Muscle of leg (tissue), 11 donors: ENCODE results near the gene SLC10A6. TPM values are rescaled to one million over a fixed set of nuclear protein-coding genes. Genes with fewer than 3 reads are reported as not detected.

Experiments
- DNase-seq: peaks from one replicate; pipeline ENCODE4 v3.0.0; 2013
- H3K27ac ChIP-seq: one replicate; pipeline ENCODE4 v1.5.1; 2013; ENCODE audit warnings: mild to moderate bottlenecking, low read length, control low read depth
- H3K27me3 ChIP-seq: one replicate; pipeline ENCODE4 v1.6.1; 2013; ENCODE audit warnings: low read length; ENCODE audit not compliant: control insufficient read depth, insufficient read depth
- H3K36me3 ChIP-seq: one replicate; pipeline ENCODE4 v1.6.1; 2013; ENCODE audit warnings: low read length; ENCODE audit not compliant: control insufficient read depth, insufficient read depth
- H3K4me1 ChIP-seq: one replicate; pipeline ENCODE4 v1.6.1; 2013; ENCODE audit warnings: low read length; ENCODE audit not compliant: control insufficient read depth, insufficient read depth
- H3K4me3 ChIP-seq: one replicate; pipeline ENCODE4 v1.5.1; 2013; ENCODE audit warnings: low read length, control low read depth
- H3K9me3 ChIP-seq: replicated peaks from 2 replicates; pipeline ENCODE4 v1.6.1; 2013; ENCODE audit warnings: low read depth, low read length; ENCODE audit not compliant: control insufficient read depth
- WGBS: methylation state at CpG from one replicate; pipeline ENCODE4 v1.1.5; 2013; ENCODE audit warnings: missing lambda C conversion rate; ENCODE audit not compliant: insufficient coverage; 5-methylcytosine and 5-hydroxymethylcytosine counted together
- polyA plus RNA-seq, 8 donors: library from polyadenylated mRNA; unstranded; fragments of 120-200 nt; gene quantifications; one replicate each; pipeline versions ENCODE4 v1.2.1 to v1.2.3, GENCODE V29; 2013; ENCODE audit warnings: inconsistent platforms in 1 of 8, low replicate concordance in 1 of 8; ENCODE audit not compliant: insufficient read length in 8 of 8, insufficient read depth in 1 of 8
- total RNA-seq: library from RNA; stranded (reverse); fragments of 120-200 nt; gene quantifications from one replicate; pipeline ENCODE4 v1.2.4, GENCODE V29; 2013

The SLC10A6 gene
- total and polyA plus RNA-seq, 9 donors, result 0.08 to 0.23 (median 0.17) TPM; not detected in 2

DNA sequence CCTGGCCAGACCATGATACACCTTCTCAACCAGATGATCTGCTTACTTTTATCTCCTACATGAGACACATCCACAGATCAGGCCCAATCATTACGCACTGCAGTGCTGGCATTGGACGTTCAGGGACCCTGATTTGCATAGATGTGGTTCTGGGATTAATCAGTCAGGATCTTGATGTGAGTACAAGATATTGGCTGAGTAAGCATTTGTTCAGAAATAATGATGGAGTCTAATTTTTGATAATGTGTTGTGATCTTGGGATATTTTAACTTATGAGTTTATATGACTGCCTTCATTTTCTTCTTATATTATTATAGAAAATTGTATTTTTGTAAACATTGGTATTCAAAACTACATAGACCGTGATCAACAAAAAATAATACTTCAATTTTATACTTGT lies 39.4 kb downstream of the SLC10A6 start:
- H3K36me3 ChIP-seq, result no peaks in the 10 kb centered on the region
- no peak for DNase-seq
- 83% methylated on average over 2 of the region's 3 CpGs for WGBS
- H3K27ac ChIP-seq, result no peak overlapping the region
- no peaks in the 10 kb centered on the region for H3K27me3 ChIP-seq
- no peaks in the 10 kb centered on the region for H3K9me3 ChIP-seq
- no peaks in the 10 kb centered on the region for H3K4me1 ChIP-seq
- H3K4me3 ChIP-seq, result no peak overlapping the region

DNA sequence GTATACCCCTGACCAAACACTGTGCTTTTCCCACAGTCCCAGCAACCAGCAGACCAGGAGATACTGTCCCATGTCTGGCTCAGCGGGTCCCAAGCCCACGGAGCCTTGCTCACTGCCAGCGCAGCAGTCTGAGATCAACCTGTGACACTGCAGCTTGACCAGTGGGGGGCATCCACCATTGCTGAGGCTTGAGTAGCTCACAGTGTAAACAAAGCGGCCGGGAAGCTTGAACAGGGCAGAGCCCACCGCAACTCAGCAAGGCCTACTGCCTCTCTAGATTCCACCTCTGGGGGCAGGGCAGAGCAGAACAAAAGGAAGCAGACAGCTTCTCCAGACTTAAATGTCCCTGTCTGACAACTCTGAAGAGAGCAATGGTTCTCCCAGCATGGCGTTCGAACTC lies 58.1 kb downstream of the SLC10A6 start:
- no peaks in the 10 kb centered on the region for H3K4me1 ChIP-seq
- no peak for DNase-seq
- no peaks in the 10 kb centered on the region for H3K9me3 ChIP-seq
- no peaks in the 10 kb centered on the region for H3K36me3 ChIP-seq
- no peak overlapping the region for H3K27ac ChIP-seq
- 100% methylated on average over 8 of the region's 8 CpGs for WGBS
- H3K27me3 ChIP-seq, result no peaks in the 10 kb centered on the region
- H3K4me3 ChIP-seq, result no peak overlapping the region

- no peaks in the 10 kb centered on the region for H3K36me3 ChIP-seq
- H3K27me3 ChIP-seq, result no peaks in the 10 kb centered on the region
- no peaks in the 10 kb centered on the region for H3K4me1 ChIP-seq
- H3K9me3 ChIP-seq, result no peaks in the 10 kb centered on the region
- no peak overlapping the region for H3K4me3 ChIP-seq
- no peak for DNase-seq
- H3K27ac ChIP-seq, result no peak overlapping the region
- 90% methylated on average over 2 of the region's 2 CpGs for WGBS
Observed at GRCh38 chr4:86788826-86789225, 60.4 kb downstream of the SLC10A6 start.

DNA sequence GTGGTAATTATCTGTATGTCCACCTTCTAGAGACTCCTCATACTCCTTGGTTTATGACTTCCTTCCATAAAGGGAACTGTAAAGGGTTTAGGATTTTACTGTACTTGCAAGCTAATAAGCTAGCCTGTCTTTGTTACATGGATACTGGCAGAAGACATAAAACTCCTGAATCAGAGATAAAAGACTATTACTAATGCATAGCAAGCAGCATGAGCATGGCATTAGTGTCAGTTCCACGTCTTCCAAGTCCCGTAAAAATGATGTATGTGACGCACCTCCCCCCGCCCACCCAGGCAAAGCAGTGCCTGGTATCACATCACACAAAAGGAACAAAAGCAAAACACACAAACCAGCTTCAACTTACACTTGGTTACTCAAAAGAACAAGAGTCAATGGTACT lies 71.0 kb downstream of the SLC10A6 start:
- Histone ChIP-seq H3K4me1 (no peaks in the 10 kb centered on the region), H3K36me3 (no peaks in the 10 kb centered on the region), H3K27me3 (no peaks in the 10 kb centered on the region), H3K9me3 (no peaks in the 10 kb centered on the region), H3K4me3 (no peak overlapping the region), H3K27ac (no peak overlapping the region)
- WGBS, result 60% methylated on average over 1 of the region's 4 CpGs
- DNase-seq, result no peak

- WGBS, result no CpG with 5 or more reads among the region's 4 CpGs
- no peaks in the 10 kb centered on the region for H3K4me1 ChIP-seq
- no peaks in the 10 kb centered on the region for H3K27me3 ChIP-seq
Observed at GRCh38 chr4:86775061-86775460, 74.1 kb downstream of the SLC10A6 start.

More at GRCh38 chr4:86775061-86775460, 74.1 kb downstream of the SLC10A6 start:
- no peak overlapping the region for H3K4me3 ChIP-seq
- no peak overlapping the region for H3K27ac ChIP-seq
- no peak for DNase-seq
- no peaks in the 10 kb centered on the region for H3K36me3 ChIP-seq
- H3K9me3 ChIP-seq, result no peaks in the 10 kb centered on the region

Other genes with a start within 250 kb of the SLC10A6 start
- gene C4orf36, start 43.0 kb upstream of the SLC10A6 start, total RNA-seq, result 0.44 TPM
- gene C4orf36, start 43.0 kb upstream of the SLC10A6 start, polyA plus RNA-seq, result under 1 TPM in 4 of 8 donors, not detected in 4; 0.21 to 0.32 (median 0.24) TPM
- gene AFF1, start 85.6 kb upstream of the SLC10A6 start, total RNA-seq, result 19.6 TPM
- gene AFF1, start 85.6 kb upstream of the SLC10A6 start, polyA plus RNA-seq, result 10 to 100 TPM; 12.2 to 18.9 (median 15.4) TPM